Activated naive CD8-positive, alpha-beta T cell treated with anti-CD3 and anti-CD28 coated beads, Interleukin-2, amount 10 ng/mL, durations not matched to agents 7 days and 5 days (primary cell): ENCODE data around the gene TRIM27. TPM values are rescaled to one million over a fixed set of nuclear protein-coding genes. Genes with fewer than 3 reads are reported as not detected.
A peak's percentile ranks its signal among the peaks of the same experiment; 100 is the strongest.
"Not testable (repeated sequence)": the region's sequence is repeated elsewhere in the genome, so short reads cannot be mapped to it uniquely, and the experiment has no call there.

Experiments used
- ATAC-seq: fragments of 150-1000 bp; cut with Tn5 transposase; one replicate; pipeline ENCODE4 v1.10.0; 2021; ENCODE audit warnings: low read depth, moderate library complexity
- POLR2A ChIA-PET: fragments of 350-600 bp; sonication (Branson Sonifier 250); formaldehyde crosslinking; loops from one replicate; lab custom pipeline; 2021; ENCODE audit warnings: antibody characterized with exemption; lab: Charles Lee
- DNase-seq: peaks from one replicate; pipeline ENCODE4 v3.0.0; 2021
- H3K27ac Mint-ChIP-seq: one replicate; pipeline ENCODE4 v1.8.0; 2022; ENCODE audit warnings: mild to moderate bottlenecking, mixed read lengths
- H3K27me3 Mint-ChIP-seq: one replicate; pipeline ENCODE4 v1.8.0; 2022; ENCODE audit warnings: mild to moderate bottlenecking, moderate library complexity, mixed read lengths
- H3K36me3 Mint-ChIP-seq: one replicate; pipeline ENCODE4 v1.8.0; 2021; ENCODE audit warnings: mild to moderate bottlenecking, mixed read lengths
- H3K4me1 Mint-ChIP-seq: one replicate; pipeline ENCODE4 v1.8.0; 2021; ENCODE audit warnings: mixed read lengths
- H3K4me3 Mint-ChIP-seq: one replicate; pipeline ENCODE4 v1.8.0; 2022; ENCODE audit warnings: mild to moderate bottlenecking, moderate library complexity, mixed read lengths
- H3K9me3 Mint-ChIP-seq: one replicate; pipeline ENCODE4 v1.8.0; 2021; ENCODE audit warnings: mixed read lengths
- total RNA-seq, 2 experiments: library from RNA; stranded (reverse); gene quantifications; one replicate each; pipeline ENCODE4 v1.2.3, GENCODE V29; 2021

TRIM27 gene, protein sequence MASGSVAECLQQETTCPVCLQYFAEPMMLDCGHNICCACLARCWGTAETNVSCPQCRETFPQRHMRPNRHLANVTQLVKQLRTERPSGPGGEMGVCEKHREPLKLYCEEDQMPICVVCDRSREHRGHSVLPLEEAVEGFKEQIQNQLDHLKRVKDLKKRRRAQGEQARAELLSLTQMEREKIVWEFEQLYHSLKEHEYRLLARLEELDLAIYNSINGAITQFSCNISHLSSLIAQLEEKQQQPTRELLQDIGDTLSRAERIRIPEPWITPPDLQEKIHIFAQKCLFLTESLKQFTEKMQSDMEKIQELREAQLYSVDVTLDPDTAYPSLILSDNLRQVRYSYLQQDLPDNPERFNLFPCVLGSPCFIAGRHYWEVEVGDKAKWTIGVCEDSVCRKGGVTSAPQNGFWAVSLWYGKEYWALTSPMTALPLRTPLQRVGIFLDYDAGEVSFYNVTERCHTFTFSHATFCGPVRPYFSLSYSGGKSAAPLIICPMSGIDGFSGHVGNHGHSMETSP
- 10 to 100 TPM; 64.4 to 67.1 TPM for total RNA-seq

DNA sequence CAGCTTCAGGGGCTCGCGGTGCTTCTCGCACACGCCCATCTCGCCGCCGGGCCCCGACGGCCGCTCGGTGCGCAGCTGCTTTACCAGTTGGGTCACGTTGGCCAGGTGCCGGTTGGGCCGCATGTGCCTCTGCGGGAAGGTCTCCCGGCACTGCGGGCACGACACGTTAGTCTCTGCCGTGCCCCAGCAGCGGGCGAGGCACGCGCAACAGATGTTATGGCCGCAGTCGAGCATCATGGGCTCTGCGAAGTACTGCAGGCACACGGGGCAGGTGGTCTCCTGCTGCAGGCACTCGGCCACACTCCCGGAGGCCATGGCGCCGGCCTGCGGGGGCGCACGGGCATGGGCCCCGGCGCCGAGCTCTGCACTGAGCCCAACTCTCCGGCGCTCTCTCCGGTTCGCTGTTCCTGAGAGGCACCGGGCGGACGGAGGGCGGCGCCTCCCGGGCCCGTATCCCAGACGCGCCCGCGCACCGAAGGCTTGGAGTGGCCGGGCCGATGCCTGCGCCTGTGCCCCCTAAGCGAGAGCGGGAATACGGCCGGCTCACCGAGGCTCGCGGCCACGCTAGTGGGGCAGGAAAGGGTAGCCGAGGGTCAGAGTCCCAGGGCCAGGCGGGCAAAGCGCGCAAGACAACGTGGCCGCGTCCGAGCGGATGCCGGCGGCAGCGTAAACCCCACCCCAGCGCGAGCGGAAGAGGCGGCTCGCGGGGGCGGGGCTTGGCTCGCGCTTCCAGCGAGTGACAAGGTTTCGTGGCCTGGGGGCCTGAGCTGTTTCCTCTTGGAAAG, at the start of gene TRIM27:
TSS of gene TRIM27 (minus strand) at position 668 of the 785 bp plus-strand sequence. CDS start at position 315, 353 bp downstream.
- H3K27ac Mint-ChIP-seq = peak within 1 kb of the TSS; percentile 95
- H3K4me1 Mint-ChIP-seq = peaks cover 22% of the 10 kb centered on the region
- POLR2A ChIA-PET = interaction anchor here (0.7 to 4.4 kb wide), 38 partner anchors 9 to 1791 kb away, joined by 3 to 76 read pairs (median 4); partner anchors contain the start of gene TRIM39
- peak; percentile 82 for ATAC-seq
- peak; percentile 90 for DNase-seq
- peaks cover 20% of the 10 kb centered on the region for H3K36me3 Mint-ChIP-seq
- peak within 1 kb of the TSS; percentile 96 for H3K4me3 Mint-ChIP-seq
- H3K27me3 Mint-ChIP-seq = no peaks in the 10 kb centered on the region
- no peaks in the 10 kb centered on the region for H3K9me3 Mint-ChIP-seq

DNA sequence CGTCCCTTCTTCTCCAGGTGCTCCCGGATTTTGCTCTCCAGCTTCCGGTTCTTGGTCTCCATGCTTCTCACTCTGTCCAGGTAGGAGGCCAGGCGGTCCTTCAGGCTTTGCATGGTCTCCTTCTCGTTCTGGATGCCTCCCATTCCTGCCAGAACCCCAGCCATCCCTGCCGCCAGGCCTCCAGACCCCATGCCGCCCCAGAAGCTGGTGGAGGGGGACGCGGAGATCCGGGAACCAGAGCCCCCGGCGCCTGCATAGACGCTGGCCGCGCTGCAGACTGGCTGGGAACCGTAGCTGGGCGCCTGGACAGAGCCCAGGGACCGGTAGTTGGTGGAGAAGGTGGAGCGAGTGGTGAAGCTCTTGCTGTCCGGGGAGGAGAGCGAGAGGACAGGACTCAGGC, 46.3 kb upstream of the TRIM27 start:
- H3K36me3 Mint-ChIP-seq, POLR2A ChIA-PET, H3K27ac Mint-ChIP-seq, H3K4me1 Mint-ChIP-seq, DNase-seq, H3K9me3 Mint-ChIP-seq, H3K4me3 Mint-ChIP-seq, ATAC-seq: not testable (repeated sequence)
- H3K27me3 Mint-ChIP-seq = peaks cover 23% of the 10 kb centered on the region

DNA sequence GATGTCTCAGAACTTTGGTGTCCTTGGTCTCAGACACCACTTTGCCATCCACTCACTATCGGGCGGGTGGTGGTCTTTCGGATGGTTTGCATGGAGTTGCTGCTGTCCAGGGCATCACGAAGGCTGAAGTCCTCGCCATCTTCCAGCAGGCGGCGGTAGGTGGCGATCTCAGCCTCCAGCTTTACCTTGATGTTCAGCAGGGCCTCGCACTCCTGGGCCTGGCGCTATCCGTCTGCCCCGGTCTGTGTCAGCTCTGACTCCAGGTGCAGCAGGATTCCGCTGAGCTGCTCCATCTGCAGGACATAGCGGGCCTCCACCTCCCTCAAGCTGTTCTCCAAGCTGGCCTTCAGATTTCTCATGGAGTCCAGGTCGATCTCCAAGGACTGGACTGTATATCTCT, 45.3 kb upstream of the TRIM27 start:
- Mint-ChIP-seq H3K4me1 (no peaks in the 10 kb centered on the region), H3K9me3 (peaks cover 8% of the 10 kb centered on the region), H3K4me3 (no peak overlapping the region), H3K36me3 (no peaks in the 10 kb centered on the region), H3K27me3 (peaks cover 20% of the 10 kb centered on the region), H3K27ac (no peak overlapping the region)
- no peak for DNase-seq
- ATAC-seq = no peak
- POLR2A ChIA-PET = no interaction called here

DNA sequence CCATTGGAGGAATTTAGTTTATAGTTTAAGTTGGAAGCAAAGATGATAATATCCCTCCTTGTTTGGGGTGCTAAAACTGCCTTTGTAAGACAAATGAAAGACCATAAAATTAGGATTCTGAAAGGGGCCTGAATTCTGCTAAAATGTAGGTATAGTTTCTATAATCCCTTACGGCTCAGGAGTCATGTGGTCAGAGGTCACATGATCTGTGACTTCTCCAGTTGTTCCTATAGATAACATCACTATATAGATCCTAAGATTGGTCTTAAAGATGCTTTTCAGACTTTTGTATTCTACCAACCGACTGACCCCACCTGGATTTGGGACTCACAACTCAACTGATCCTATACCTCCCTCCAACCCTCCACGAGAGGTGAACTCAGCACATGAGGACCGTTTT, 44.7 kb upstream of the TRIM27 start:
- no peak overlapping the region for H3K27ac Mint-ChIP-seq
- H3K4me3 Mint-ChIP-seq = no peak overlapping the region
- peaks cover 1% of the 10 kb centered on the region for H3K36me3 Mint-ChIP-seq
- H3K4me1 Mint-ChIP-seq = no peaks in the 10 kb centered on the region
- H3K27me3 Mint-ChIP-seq = peaks cover 23% of the 10 kb centered on the region
- no peak for DNase-seq
- POLR2A ChIA-PET = no interaction called here
- H3K9me3 Mint-ChIP-seq = peaks cover 8% of the 10 kb centered on the region
- ATAC-seq = no peak

DNA sequence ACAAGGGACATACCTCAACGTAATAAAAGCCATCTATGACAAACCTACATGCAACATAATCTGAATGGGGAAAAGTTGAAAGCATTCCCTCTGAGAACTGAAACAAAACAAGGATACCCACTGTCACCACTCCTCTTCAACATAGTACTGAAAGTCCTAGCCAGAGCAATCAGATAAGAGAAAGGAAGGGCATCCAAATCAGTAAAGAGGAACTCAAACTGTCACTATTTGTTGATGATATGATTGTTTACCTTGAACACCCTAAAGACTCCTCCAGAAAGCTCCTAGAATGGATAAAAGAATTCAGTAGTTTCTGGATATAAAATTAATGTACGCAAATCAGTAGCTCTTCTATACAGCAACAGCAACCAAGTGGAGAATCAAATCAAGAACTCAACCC, 41.9 kb upstream of the TRIM27 start:
- POLR2A ChIA-PET = no interaction called here
- no peaks in the 10 kb centered on the region for H3K4me1 Mint-ChIP-seq
- no peak for DNase-seq
- peaks cover 8% of the 10 kb centered on the region for H3K9me3 Mint-ChIP-seq
- peaks cover 1% of the 10 kb centered on the region for H3K36me3 Mint-ChIP-seq
- no peak overlapping the region for H3K27ac Mint-ChIP-seq
- ATAC-seq = no peak
- H3K27me3 Mint-ChIP-seq = peaks cover 23% of the 10 kb centered on the region
- no peak overlapping the region for H3K4me3 Mint-ChIP-seq

DNA sequence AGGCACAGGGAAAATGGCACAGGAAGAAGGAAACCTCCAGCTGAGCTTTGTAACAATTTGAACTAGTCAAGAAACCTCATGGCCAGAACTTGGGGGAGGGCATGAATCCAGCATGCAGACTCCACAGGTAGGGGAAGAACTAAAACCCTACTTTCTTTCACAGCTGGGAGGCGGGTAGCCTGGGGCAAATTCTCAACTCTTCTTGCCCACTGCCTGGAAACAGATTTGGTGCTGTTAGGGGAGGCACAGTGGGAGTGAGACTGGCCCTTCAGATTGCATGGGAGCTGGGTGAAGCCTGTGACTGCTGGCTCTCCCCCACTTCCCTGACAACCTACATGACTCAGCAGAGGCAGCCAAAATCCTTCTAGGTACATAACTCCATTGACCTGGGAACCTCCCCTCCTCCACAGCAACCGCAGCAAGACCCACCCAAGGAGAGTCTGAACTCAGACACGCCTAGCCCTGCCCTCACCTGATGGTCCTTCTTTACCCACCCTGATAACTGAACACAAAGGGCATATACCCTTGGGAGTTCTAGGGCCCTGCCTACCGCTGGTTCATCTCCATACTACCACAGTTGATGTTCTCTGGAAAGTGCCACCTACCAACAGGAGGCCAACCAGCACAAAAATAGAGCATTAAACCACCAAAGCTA, 37.2 kb upstream of the TRIM27 start:
- Mint-ChIP-seq H3K4me1 (no peaks in the 10 kb centered on the region), H3K36me3 (peaks cover 1% of the 10 kb centered on the region), H3K27ac (no peak overlapping the region), H3K9me3 (peaks cover 4% of the 10 kb centered on the region), H3K4me3 (no peak overlapping the region), H3K27me3 (peaks cover 19% of the 10 kb centered on the region)
- DNase-seq = no peak
- ATAC-seq = no peak
- POLR2A ChIA-PET = no interaction called here

DNA sequence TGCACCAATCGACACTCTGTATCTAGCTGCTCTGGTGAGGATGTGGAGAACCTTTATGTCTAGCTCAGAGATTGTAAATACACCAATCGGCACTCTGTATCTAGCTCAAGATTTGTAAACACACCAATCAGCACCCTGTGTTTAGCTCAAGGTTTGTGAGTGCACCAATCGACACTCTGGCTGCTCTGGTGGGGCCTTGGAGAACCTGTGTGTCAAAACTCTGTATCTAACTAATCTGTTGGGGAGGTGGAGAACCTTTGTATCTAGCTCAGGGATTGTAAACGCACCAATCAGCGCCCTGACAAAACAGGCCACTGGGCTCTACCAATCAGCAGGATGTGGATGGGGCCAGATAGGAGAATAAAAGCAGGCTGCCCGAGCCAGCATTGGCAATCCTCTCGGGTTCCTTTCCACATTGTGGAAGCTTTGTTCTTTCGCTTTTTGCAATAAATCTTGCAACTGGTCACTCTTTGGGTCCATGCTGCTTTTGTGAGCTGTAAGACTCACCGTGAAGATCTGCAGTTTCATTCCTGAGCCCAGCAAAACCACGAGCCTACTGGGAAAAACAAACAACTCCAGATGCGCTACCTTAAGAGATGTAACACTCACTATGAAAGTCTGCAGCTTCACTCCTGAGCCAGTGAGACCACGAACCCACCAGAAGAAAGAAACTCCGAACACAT, 34.9 kb upstream of the TRIM27 start:
- ATAC-seq, DNase-seq, H3K36me3 Mint-ChIP-seq, H3K4me3 Mint-ChIP-seq, POLR2A ChIA-PET, H3K27ac Mint-ChIP-seq, H3K9me3 Mint-ChIP-seq: not testable (repeated sequence)
- Mint-ChIP-seq H3K27me3 (peaks cover 12% of the 10 kb centered on the region), H3K4me1 (peaks cover 13% of the 10 kb centered on the region)

DNA sequence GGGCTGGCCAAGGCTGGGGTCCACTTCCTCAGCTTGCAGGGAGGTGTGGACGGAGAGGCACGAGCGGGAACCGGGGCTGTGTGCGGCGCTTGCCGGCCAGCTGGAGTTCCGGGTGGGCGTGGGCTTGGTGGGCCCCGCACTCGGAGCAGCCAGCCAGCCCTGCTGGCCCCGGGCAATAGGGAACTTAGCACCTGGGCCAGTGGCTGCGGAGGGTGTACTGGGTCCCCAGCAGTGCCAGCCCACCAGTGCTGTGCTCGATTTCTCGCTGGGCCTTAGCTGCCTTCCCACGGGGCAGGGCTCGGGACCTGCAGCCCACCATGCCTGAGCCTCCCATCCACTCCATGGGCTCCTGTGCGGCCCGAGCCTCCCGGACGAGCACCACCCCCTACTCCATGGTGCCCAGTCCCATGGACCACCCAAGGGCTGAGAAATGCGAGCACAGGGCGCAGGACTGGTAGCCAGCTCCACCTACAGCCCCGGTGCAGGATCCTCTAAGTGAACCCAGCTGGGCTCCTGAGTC, 34.1 kb upstream of the TRIM27 start:
- H3K4me3 Mint-ChIP-seq, DNase-seq, POLR2A ChIA-PET, H3K9me3 Mint-ChIP-seq, H3K36me3 Mint-ChIP-seq, ATAC-seq, H3K27ac Mint-ChIP-seq: not testable (repeated sequence)
- H3K4me1 Mint-ChIP-seq = peaks cover 17% of the 10 kb centered on the region
- H3K27me3 Mint-ChIP-seq = peaks cover 12% of the 10 kb centered on the region

DNA sequence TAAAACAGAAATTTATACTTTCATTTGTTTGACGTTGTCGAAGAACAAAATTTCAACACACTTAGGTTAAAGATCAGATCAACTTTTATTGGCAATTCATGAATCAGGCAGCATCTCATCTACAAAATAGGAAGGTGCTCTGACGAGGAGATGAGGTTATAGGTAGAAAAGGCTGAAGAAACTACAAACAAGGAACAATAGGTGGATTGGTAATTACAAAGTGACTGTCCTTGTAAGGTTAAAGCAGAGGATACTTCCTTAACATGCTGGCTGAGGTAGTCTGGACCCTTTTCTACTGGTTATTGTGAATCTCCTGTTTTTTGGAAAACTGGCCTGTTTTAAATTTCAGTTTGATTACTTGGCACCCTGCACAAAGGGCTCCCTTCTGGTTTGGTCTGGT, 32.5 kb upstream of the TRIM27 start:
- DNase-seq = no peak
- H3K27ac Mint-ChIP-seq = no peak overlapping the region
- H3K36me3 Mint-ChIP-seq = no peaks in the 10 kb centered on the region
- peaks cover 14% of the 10 kb centered on the region for H3K27me3 Mint-ChIP-seq
- ATAC-seq = no peak
- POLR2A ChIA-PET = no interaction called here
- peaks cover 4% of the 10 kb centered on the region for H3K9me3 Mint-ChIP-seq
- peaks cover 20% of the 10 kb centered on the region for H3K4me1 Mint-ChIP-seq
- no peak overlapping the region for H3K4me3 Mint-ChIP-seq

DNA sequence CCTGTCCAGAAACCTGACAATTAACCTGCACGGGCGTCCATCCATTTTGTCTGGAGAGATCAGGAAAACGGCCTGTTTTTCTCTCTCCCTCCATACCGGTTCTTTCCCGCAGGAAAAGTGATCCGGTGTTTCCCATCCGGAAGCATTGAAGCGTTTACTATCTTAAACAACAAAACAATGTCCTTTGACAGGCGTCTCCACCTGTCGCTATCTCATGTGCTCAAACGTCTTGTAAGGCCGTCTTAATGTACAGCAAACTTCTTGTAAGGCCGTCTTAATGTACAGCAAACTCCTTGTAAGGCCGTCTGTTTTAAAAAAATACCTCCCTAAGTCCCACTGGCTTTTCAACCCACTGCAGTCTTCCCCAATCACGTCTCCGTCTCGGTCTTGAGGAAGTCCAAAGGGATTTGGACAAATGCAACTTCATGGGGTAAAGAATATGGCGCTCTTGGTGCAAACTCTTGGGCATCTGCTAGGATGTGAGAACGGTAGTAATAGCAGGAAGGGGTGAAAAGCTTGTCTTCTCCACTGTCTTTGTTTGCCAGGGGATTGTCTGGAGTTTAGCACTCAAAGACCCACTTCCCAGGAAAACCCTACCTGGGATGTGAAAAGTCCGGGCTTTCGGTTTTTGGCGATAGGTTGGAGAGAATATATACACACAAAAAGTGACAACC, 29.9 kb upstream of the TRIM27 start:
- peak overlapping the region; percentile 79 for H3K4me3 Mint-ChIP-seq
- no peaks in the 10 kb centered on the region for H3K9me3 Mint-ChIP-seq
- ATAC-seq (no peak), DNase-seq (no peak)
- H3K36me3 Mint-ChIP-seq = no peaks in the 10 kb centered on the region
- H3K27me3 Mint-ChIP-seq = peaks cover 14% of the 10 kb centered on the region
- POLR2A ChIA-PET = interaction anchor here (0.9 to 1.2 kb wide), 2 partner anchors 31 to 57 kb away, joined by 3 read pairs; no protein-coding TSS in a partner anchor
- peak overlapping the region; percentile 5 for H3K27ac Mint-ChIP-seq
- H3K4me1 Mint-ChIP-seq = peaks cover 26% of the 10 kb centered on the region

DNA sequence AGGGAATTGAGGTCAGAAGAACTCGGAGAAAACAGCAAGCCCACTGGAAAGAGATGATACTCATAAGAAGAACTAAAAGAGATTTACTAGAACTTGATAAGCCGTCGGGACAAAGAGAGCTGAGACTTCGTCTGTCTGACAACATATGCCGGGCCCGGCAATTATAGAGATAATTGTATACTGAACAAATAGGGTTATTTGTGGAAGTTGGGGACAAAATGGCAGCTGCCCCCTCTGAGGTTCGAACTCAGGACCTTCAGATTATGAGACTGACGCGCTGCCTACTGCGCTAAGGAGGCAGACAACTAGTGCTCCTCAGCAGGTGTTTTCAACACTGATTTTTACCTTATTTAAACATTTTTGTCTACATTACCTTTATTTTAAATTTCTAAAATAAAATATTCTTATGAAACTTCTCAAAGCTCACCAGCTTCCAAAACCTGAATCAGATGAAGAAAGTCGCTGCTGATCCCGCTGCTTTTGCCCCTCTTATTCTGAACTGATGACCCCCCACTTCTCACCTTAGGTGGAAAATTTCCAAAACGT, 29.3 kb upstream of the TRIM27 start:
- POLR2A ChIA-PET = interaction anchor here (1.2 to 1.3 kb wide), 2 partner anchors 29 to 32 kb away, joined by 3 to 4 read pairs; partner anchors contain the start of gene TRIM27

More for the DNA sequence above, 29.3 kb upstream of the TRIM27 start:
- H3K4me3 Mint-ChIP-seq = peak overlapping the region; percentile 79
- peak; percentile 60 for ATAC-seq
- no peak for DNase-seq
- H3K27me3 Mint-ChIP-seq = peaks cover 14% of the 10 kb centered on the region
- H3K36me3 Mint-ChIP-seq = no peaks in the 10 kb centered on the region
- H3K4me1 Mint-ChIP-seq = peaks cover 26% of the 10 kb centered on the region
- H3K27ac Mint-ChIP-seq = peak overlapping the region; percentile 5
- no peaks in the 10 kb centered on the region for H3K9me3 Mint-ChIP-seq
